HG02943 (cell line): ENCODE results near the gene LMX1B.
"Not testable (repeated sequence)": the region's sequence is repeated elsewhere in the genome, so short reads cannot be mapped to it uniquely, and the experiment has no call there.

Experiments
- ATAC-seq: cut with Tn5 transposase; IDR thresholded peaks from one replicate; pipeline ENCODE4 v1.9.1; 2021; ENCODE audit warnings: mild to moderate bottlenecking, low read depth, moderate library complexity; ENCODE audit not compliant: unreplicated experiment

The LMX1B gene

DNA sequence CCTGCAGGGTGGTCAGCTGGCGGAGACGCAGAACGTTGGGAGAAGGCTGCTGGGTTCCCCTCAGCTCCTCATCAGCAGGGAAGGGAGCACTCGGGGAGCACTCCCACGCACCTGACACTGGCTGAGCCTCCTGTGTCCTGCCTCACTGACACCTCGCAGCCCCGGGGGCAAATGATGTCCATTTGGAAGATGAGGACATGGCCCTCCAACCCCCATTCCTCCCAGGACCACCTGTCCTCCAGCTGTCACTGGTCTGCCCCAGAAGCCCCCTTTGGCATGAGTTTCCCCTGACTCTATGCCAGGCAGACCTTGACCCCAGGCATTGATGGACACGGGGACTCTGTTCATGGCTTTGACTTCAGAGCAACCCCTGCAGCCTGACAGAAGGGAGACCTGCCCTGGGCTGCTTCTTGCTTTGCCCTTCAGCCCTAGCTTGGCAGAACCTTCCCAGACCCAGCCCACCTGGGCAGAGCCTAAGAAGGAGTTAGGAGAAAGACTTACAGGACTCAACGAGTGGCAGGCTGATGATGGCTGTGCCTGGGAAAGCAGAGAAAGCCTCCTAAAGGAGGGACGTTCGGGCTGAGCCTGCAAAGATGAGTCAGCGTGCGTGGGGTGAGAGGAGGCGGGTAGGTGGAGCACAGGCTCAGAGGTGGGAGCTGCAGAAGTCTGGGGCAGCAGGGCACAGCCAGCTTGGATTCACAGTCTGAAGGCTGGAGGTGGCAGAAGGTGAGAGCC lies 90.6 kb downstream of the LMX1B start:
- no peak for ATAC-seq

DNA sequence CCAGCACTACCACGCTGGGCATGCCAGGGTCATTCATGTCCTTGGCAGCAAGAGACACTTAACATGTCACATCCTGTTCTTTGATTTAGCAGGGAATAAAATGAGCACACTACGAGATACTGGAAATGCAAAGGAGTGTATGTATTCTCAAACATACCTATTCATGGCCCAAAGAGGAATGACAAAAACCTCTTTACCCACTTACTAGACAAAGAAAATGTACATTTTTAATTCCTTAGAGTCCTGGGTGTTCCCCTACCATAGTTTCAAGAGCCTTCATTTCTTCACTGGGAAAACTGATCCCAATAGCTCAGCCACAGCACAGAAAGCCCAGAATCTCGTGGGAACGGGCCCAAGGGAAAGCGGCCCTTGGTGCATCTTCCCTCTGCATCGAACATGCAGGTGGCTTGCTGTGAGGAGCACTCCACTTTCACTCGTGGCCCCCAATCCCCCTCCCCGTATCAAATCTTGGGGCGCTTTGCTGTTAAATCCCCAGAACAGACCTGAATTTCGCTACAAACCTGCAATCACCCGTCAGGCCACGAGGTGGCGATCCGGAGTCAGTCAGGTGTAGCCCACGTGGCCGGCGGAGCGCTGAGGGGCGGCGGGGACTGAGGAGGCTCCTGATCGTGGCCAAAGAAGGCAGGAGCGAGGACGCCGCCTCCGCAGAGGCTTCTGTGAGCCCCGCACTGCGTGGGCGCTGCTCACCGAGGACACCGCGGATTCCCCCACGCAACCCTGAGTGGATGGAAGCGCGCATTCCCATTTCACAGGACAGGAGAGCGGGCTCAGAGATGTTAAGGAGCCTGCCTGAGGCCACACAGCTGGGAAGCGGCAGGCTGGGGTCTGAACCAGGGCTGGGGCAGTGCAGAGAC lies 91.4 kb downstream of the LMX1B start:
- peak; percentile 68 for ATAC-seq

DNA sequence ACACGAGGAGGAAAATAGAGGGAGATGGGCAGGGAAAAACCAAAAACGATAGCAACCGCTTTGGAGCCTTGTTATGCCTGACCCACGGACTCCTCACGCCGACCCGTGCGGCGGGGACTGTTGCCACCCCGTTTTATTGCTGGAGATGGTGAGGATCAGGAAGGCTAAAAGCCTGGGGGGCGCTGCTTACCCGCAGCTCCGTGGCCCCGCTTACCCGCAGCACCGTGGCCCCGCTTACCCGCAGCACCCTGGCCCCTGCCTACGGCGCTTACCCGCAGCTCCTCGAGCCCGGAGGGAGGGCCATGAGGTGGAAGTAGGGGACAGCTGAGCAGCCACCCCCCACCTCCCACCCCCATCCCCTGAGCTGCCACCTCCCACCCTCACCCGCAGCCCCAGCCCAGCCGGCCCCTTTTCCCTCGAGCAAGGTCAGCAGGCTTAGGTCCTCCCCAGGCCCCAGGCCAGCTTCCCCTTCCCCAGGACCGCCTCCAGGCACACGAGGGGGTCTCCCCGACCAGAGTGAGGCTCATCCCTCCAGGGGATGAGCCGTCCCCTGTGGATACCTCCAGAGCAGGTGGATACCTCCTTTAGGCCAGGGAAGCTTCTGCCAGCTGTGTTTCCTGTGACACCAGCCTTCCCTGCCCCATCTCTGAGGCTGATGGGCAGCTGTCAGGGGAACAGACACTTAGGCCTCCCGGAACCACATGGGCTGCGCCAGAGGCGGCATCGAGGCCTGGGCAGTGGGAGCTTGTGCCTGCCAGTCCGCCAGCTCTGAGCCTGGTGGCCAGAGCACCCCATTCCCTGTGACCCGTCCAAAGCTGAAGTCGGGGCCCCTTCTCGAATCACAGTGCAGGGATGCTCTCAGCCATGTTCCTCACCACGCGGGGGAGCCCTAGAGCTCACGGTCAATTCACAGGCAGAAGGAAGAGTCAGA lies 92.3 kb downstream of the LMX1B start:
- no peak for ATAC-seq

DNA sequence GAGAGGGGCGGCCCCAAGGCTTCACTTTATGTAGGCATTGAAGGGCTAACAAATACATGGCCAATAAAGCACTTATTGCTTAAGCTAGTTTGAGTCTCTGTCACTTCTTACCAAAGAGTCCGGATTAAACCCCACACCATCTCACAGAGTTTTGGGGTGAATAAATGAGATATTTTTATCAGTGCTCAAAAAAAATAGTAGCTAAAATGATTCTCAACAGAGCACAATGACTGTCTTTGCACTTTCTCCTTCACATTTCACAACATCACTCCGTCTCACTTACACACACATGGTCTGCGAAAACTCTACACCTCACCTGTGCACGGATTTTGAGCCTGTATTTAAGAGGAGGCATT lies 92.9 kb downstream of the LMX1B start:
- ATAC-seq, result no peak

DNA sequence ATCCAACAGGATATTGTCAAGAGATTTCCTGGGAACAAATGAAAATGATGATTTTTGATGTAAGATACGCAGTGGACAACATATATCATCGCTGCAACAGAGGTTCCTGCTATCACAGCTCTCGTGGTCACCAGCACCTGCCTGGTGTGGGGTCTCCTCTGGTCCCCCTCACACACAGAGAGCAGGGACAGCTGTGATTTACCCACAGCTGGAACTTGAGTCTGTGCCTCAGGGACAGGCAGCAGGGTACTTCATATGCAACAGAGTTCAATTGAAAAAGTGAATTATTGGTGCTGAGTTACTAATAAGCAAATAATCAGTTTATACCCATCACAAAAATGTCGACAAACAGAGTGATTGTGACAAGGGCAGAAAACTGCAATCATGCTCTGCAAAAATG lies 93.4 kb downstream of the LMX1B start:
- no peak for ATAC-seq

DNA sequence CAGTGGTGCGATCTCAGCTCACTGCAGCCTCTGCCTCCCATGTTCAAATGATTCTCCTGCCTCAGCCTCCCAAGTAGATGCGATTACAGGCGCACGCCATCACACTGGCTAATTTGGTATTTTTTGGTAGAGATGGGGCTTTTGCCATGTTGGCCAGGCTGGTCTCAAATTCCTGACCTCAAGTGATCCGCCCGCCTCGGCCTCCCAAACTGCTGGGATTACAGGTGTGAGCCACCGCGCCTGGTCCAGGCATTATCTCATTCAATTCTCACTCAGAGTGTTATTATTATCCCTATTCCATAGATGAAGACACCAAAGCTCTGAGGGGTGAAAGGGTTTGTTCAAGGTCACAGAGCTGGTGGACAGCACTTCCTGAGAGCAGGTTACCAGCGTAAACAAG lies 94.0 kb downstream of the LMX1B start:
- ATAC-seq, result not testable (repeated sequence)

DNA sequence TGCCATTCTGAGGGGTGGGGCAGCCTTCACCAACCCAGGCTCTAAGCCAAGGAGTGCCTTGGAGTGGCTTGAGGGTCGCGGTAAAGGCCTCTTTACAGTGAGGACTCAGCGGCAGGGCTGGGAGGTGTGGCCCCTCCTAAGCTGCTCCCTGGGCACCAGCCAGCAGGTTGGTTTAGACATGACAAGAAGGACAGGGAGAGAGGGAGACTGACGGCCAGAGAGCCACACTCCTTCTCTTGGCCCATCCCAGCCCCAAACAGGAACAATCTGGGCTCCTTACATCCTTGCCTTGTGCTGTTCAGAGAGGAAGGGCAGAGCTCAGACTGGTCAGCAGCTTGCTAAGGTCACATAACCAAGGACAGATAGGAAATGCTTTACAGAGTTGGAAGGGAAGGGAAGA lies 94.5 kb downstream of the LMX1B start:
- ATAC-seq, result no peak

DNA sequence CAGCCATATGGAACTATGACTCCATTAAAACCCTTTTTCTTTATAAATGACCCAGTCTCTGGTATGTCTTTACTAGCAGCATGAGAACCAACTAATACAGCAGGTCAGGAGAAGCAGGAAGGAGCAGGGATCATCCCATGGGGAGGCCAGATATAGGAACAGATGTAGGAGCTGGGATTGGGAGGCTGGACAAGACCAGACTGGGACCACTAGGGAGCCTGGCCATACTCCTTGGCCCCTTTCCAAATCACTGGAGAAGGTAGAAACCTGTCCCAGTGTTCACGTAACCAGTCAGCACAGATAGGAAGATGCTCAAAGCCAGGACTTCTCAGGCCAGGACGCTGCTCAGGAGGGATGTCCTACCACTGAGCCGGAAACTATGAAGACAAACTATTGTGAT lies 95.5 kb downstream of the LMX1B start:
- ATAC-seq, result no peak

DNA sequence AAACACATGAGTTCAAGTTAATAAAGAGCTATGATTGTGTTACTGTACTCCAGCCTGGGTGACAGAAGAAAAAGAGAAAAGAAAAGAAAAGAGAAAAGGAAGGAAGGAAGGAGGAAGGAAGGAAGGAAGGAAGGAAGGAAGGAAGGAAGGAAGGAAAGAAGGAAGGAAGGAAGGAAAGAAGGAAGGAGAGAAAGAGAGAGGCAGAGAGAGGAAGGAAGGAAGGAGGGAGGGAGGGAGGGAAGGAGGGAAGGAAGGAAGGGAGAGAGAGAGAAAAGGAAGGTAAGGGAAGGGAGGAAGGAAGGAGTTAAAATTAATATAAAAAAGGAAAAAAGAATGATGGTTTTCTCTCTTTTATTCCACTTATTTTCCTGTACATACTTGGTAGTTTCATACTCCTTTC lies 101.7 kb downstream of the LMX1B start:
- ATAC-seq, result no peak

DNA sequence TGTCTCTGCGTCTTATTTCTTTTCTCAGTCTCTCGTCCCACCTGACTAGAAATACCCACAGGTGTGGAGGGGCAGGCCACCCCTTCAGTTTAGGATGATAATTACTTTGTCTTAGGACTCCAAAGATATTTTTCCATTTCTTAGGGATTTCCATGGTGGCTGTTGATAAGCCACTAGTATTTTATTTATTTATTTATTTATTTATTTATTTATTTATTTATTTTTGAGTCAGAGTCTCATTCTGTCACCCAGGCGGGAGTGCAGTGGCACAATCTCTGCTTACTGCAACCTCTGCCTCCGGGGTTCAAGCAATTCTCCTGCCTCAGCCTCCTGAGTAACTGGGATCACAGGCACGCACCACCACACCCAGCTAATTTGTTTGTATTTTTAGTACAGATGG lies 103.7 kb downstream of the LMX1B start:
- not testable (repeated sequence) for ATAC-seq

DNA sequence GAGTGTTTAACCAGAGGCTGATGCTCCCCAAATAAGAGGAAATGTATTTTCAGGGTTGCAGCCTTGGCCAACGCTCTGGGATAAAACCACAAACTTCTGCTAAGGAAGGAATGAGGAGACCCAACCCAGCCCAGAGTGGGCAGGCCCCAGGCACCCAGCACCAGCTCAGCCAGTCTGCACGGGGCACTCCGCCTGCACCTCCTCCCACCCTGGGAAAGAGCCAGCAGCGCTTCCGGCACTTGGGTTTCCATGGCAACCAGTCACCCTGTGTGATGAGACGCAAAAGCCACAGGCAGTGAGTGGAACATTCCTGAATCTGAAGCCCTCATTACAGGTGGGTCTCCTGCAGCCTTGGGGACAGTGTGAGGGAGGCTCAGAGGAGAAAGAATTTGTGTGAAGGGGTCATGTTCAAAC lies 105.9 kb downstream of the LMX1B start:
- no peak for ATAC-seq

DNA sequence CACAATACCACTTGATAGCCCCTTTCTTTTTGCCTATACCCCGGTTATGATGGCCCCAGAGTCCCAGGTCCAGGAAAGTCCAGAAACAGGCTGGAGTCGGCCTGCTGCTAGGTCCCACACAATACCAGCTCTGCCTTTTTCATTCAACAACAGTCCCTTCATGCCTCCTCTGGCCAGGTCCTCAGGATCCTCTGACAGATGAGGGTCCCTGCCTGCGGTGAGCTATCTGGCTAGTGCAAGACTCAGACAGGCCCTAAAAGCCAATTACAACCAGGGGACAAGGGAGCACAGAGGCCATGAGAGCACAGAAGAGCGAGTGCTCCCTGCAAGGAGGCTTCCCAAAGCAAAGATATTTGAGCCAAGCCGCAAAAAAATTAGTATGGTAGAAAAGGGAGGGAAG lies 106.3 kb downstream of the LMX1B start:
- no peak for ATAC-seq

DNA sequence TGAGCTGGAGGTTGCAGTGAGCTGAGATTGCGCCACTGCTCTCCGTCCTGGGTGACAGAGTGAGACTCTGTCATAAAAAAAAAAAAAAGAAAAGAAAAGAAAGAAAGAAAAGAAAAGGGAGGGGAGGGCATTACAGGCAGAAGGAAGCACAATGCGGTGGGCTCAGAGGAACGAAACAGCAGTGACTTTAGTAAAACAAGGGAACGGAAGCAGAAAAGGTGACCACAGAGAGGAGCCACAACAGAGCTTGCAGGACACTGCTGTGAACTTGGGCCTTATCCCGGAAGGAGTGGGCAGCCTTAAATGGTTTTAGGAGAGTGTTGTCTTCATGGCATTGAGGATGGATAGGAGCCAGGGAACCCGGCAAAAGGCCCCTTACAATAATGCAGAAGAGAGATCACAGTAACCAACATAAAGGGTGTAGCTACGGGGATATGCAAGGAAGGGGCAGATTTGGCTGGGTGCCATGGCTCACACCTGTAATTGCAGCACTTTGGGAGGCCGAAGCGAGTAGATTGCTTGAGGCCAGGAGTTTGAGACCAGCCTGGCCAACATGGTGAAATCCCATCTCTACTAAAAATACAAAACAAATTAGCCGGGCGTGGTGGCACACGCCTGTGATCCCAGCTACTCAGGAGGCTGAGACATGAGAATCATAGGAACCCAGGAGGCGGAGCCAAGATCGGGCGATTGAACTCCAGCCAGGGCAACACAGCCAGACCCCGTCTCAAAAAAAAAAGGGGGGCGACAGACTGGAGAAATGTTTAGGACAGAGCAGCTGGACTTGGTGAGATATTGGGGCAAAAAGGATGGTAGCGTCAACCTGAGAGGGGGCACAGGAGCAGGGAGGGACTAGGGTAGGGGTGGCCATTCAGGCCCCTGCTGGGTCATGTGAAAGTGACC lies 107.2 kb downstream of the LMX1B start:
- no peak for ATAC-seq

DNA sequence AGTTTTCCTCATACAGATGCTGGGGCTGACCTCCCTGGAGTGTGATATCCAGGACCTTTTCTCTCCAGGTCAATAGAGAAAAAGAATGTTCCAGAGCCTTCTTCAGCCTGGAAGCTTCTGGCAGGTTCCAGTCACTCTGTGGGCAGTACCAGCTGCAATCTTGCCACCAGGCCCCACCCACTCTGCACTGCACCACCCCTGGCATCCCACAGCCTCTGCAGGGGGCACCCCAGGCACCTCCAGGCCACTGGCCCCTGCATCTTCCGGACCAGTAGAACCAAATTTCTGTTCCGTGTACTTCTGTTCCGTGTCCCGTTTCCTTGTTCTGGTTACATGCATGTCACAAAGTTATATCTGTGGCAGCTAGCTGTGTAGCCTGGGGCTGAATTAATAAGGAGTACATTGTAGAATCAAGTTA lies 107.8 kb downstream of the LMX1B start:
- ATAC-seq, result no peak

DNA sequence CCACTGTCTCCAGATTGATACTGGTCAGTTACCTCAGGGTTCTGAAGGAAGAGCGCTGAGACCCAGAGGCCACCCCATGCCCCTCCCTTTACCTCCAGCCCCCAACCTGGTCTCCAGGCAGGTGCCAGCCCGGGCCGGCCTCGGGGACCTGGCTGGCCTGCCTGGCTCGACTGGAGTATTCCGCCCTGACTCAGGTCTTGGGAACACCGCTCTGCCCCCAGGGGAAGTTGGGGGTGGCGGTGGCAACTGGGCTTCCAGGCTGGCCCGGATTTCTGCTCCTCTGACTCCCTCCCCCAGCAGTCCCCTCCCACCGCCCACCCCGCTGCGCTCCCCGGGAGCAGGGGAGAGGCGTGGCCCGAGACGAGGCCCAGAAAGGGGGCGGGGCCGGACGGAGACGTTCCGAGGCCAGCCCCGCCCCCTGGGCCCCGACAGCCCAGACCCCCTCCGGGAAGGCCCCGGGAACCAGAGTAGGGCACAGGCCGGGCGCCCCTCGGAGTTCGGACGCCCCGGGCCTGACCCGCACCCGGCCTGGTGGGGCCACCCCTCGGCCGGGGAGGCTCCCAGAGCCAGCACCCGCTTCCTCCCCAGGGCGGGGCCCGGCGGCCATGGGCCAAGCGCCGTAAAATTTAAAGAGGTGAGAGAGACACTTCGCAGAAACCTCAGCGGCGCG lies 108.7 kb downstream of the LMX1B start:
- ATAC-seq, result peak; percentile 53

DNA sequence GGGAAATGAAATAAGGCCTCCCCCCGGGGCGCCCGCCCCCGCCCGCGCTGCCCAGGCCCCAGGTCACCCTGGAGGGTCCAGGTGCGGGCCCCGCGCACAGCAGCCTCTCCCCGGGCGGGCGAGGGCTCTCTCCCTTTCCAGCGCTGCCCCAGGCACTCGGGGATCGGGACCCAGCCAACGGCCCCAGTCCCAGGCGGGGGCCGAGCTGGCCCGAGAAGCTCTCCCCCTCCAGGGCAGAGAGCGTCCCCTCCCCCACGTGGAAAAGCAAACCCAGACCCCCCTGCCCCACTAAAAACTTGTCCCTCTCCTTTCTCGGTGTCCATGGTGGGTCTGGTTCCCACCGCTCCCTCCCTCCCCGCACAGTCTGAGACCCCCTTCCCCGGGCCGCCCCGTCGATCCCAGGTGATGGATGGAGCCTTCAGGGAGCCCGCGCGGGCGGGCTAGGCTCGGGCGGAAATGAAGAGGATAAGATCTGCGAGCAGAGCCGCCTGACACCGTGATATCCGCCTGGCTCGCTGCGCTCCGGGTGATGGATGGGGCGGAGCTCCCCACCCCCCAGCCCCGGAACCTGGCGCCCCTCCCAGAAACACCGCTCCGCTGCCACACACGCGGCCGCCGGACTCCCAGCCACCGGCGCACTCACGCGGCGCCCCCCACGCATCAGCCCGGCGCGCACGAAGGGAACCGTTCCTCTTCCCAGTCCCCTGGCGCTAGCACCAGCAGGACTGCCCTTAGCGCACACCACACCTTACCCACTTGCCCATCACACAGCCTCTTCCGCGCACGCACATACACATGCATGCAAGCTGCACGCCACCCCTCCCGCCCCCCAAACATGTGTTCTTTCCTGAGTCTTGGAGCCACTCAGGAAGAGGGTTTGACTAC lies 109.4 kb downstream of the LMX1B start:
- ATAC-seq, result peak; percentile 51

DNA sequence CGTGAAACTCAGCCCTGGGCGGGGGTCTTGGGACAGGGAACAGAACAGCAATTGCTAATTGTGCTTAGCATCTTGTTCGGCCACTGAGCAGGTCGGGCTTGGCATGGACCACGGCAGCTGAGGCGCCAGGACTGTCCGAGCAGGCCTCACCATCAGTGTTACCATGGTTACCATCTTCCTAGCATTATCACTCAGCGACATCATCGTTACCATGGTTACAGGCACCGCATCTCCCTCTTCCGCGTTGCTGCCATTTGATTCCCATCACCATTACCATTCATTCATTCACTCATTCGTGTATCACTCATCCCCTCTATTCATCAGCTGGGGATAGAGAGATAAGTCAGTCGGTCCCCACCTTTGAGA lies 110.1 kb downstream of the LMX1B start:
- ATAC-seq, result no peak

DNA sequence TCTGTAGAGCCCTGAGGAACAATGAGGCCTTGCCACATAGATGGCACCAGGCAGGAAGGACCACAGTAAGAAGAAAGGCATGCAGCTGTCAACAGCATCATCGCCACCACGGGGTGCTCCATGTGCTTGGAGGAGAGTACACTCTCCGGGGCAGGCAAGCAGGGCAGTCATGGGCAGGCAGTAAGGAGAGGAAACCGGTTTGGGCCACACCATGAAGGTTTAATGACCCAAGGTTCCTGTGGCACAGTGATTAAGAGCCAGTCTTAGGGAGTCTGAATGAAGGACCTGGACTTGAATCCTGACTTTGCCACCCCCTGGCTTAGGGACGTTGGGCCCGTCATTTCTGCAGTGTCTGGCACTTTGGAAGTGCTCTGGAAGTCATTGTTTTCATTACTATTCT lies 110.5 kb downstream of the LMX1B start:
- ATAC-seq, result no peak
